Upper lobe of right lung (tissue), 1 donor: ENCODE data around the gene NT5C1B. TPM values are rescaled to one million over a fixed set of nuclear protein-coding genes. Genes with fewer than 3 reads are reported as not detected.
A peak's percentile ranks its signal among the peaks of the same experiment; 100 is the strongest.

ENCODE experiments used
- ATAC-seq: fragments of 200-7000 bp; cut with Tn5 transposase; one replicate; pipeline ENCODE4 v1.9.1; 2020; ENCODE audit warnings: mild to moderate bottlenecking, moderate library complexity
- DNase-seq: peaks from one replicate; pipeline ENCODE4 v3.0.0-alpha.2; 2020
- H3K27ac ChIP-seq: fragments of 200-600 bp; one replicate; pipeline ENCODE4 v1.8.0; 2022
- H3K27me3 ChIP-seq: fragments of 200-600 bp; one replicate; pipeline ENCODE4 v1.8.0; 2022; ENCODE audit warnings: mild to moderate bottlenecking
- H3K36me3 ChIP-seq: fragments of 200-600 bp; one replicate; pipeline ENCODE4 v1.8.0; 2022
- H3K4me1 ChIP-seq: fragments of 200-600 bp; one replicate; pipeline ENCODE4 v1.8.0; 2022
- H3K4me3 ChIP-seq: fragments of 200-600 bp; one replicate; pipeline ENCODE4 v1.8.0; 2022; ENCODE audit warnings: mild to moderate bottlenecking
- H3K9me3 ChIP-seq: fragments of 200-600 bp; one replicate; pipeline ENCODE4 v1.8.0; 2022
- intact Hi-C: fragments of 100-400 bp; cut with DNase I; formaldehyde crosslinking; loops from one replicate; pipeline ENCODE4 v1.11.0; 2022
- total RNA-seq: library from RNA; stranded (reverse); fragmentation: NEBNext Ultra II Directional; extraction: Animal tissue kit (Norgen Biotek cat#: 25700); gene quantifications from one replicate; pipeline ENCODE4 v1.2.1, GENCODE V29; 2021
- TF ChIP-seq, protein P1 (sequence below): fragments of 200-600 bp; IDR thresholded peaks from one replicate; pipeline ENCODE4 v1.8.0; 2022; ENCODE audit warnings: antibody characterized with exemption
- donor health status: DM: no; HTN: yes; CAD: no; lungs with severe emphysema.

NT5C1B gene
- total RNA-seq, 1 donor from 2014 or later: not detected

DNA sequence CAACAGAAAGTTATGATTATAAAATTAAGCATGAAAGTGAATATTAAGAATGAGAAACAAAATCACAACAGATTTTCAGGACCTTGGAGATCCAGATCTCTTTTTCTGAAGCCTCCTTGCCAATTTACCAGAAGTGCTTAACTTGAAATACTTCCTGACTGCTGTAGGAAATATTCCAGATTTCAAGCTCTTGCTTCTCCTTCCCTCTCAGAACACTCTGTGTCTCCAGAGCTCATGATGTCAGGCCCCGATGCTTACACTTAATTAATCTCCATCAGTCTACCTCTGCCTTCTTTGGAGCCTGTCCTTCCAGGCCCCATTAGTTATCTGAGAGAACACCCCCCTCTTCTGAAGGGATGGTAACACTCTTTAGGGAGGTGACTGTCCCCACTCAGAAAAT, 20.7 kb upstream of the NT5C1B start:
- H3K4me1 ChIP-seq: no peaks in the 10 kb centered on the region
- TF ChIP-seq, protein P1, sequence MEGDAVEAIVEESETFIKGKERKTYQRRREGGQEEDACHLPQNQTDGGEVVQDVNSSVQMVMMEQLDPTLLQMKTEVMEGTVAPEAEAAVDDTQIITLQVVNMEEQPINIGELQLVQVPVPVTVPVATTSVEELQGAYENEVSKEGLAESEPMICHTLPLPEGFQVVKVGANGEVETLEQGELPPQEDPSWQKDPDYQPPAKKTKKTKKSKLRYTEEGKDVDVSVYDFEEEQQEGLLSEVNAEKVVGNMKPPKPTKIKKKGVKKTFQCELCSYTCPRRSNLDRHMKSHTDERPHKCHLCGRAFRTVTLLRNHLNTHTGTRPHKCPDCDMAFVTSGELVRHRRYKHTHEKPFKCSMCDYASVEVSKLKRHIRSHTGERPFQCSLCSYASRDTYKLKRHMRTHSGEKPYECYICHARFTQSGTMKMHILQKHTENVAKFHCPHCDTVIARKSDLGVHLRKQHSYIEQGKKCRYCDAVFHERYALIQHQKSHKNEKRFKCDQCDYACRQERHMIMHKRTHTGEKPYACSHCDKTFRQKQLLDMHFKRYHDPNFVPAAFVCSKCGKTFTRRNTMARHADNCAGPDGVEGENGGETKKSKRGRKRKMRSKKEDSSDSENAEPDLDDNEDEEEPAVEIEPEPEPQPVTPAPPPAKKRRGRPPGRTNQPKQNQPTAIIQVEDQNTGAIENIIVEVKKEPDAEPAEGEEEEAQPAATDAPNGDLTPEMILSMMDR: no peak
- intact Hi-C loops: no loop called here
- H3K4me3 ChIP-seq: no peak overlapping the region
- no peak for DNase-seq
- no peaks in the 10 kb centered on the region for H3K27me3 ChIP-seq
- no peak overlapping the region for H3K27ac ChIP-seq
- no peaks in the 10 kb centered on the region for H3K36me3 ChIP-seq
- peak; percentile 28 for ATAC-seq
- no peaks in the 10 kb centered on the region for H3K9me3 ChIP-seq

DNA sequence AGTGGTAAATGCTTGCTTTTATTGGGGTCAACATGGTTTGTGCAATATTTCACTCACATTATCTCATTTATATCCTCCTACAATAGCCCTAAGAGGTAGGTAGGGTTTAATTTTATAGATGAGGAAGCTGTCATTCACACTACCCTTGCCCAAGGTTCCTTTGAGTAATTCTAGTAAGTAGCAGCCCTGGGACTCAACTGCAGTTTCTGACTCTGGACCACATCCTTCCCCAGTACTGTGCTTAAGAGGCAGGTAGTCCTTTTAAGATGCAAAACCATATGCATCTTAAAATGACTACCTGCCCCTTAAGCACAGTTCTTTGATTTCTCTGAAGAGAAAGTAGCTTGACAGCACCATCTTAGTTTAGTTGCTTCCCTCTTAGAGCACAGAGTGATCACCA, 15.7 kb upstream of the NT5C1B start:
- TF ChIP-seq, protein P1: no peak
- DNase-seq (no peak), ATAC-seq (no peak)
- no peak overlapping the region for H3K27ac ChIP-seq
- no peaks in the 10 kb centered on the region for H3K9me3 ChIP-seq
- intact Hi-C loops: no loop called here
- no peaks in the 10 kb centered on the region for H3K36me3 ChIP-seq
- no peak overlapping the region for H3K4me3 ChIP-seq
- H3K4me1 ChIP-seq: no peaks in the 10 kb centered on the region
- H3K27me3 ChIP-seq: no peaks in the 10 kb centered on the region

GRCh38 chr2:18604531-18604885, 15.1 kb upstream of the NT5C1B start:
- H3K4me1 ChIP-seq: no peaks in the 10 kb centered on the region
- no peak for ATAC-seq
- H3K36me3 ChIP-seq: no peaks in the 10 kb centered on the region
- H3K9me3 ChIP-seq: no peaks in the 10 kb centered on the region
- H3K27ac ChIP-seq: no peak overlapping the region
- H3K4me3 ChIP-seq: no peak overlapping the region
- no peaks in the 10 kb centered on the region for H3K27me3 ChIP-seq
- DNase-seq: no peak
- intact Hi-C loops: no loop called here
- TF ChIP-seq, protein P1: no peak

DNA sequence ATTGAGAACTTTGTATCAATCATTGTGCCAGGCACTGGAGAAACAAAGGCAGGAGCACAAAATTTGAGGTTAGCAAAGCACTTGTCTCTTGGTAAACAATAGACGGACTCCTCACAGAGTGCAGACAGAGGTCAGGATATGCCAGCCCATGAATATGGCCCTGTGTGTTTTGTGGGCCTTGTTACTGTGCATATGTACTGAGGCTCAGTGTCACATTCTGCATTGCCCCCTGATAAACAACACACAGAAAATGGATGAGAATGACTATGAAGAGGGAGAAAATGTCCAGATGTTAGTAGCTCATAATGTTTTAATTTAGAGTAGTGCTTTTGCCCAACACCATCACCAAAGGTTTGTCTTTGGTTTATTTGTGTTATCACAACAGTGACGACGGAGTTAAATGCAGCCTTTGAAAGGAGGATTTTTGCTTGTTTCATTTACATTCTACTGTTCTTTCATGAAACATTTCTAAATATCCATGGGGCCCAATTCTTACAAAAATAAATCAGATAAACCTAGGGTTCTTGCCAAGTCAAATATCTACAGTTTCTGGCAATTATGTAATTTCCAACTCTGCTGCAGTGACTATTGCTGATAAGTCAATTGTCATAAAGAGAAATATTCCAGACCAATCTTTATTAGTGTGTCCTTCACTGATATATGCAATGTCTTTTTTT, 14.6 kb upstream of the NT5C1B start:
- no peaks in the 10 kb centered on the region for H3K36me3 ChIP-seq
- TF ChIP-seq, protein P1: no peak

GRCh38 chr2:18602298-18602697, 12.9 kb upstream of the NT5C1B start:
- TF ChIP-seq, protein P1: no peak
- H3K4me1 ChIP-seq: no peaks in the 10 kb centered on the region
- H3K4me3 ChIP-seq: no peak overlapping the region
- DNase-seq: no peak
- no peaks in the 10 kb centered on the region for H3K36me3 ChIP-seq
- no peaks in the 10 kb centered on the region for H3K27me3 ChIP-seq
- ATAC-seq: no peak
- no peaks in the 10 kb centered on the region for H3K9me3 ChIP-seq
- no peak overlapping the region for H3K27ac ChIP-seq
- intact Hi-C loops: no loop called here

More for the DNA sequence above, 14.6 kb upstream of the NT5C1B start:
- ATAC-seq (no peak), DNase-seq (no peak)
- H3K4me1 ChIP-seq: no peaks in the 10 kb centered on the region
- intact Hi-C loops: no loop called here
- H3K27me3 ChIP-seq: no peaks in the 10 kb centered on the region
- no peak overlapping the region for H3K4me3 ChIP-seq
- no peak overlapping the region for H3K27ac ChIP-seq
- no peaks in the 10 kb centered on the region for H3K9me3 ChIP-seq

GRCh38 chr2:18600255-18600613, 10.9 kb upstream of the NT5C1B start:
- DNase-seq (no peak), ATAC-seq (no peak)
- no peaks in the 10 kb centered on the region for H3K9me3 ChIP-seq
- H3K27me3 ChIP-seq: no peaks in the 10 kb centered on the region
- H3K4me3 ChIP-seq: no peak overlapping the region
- no peaks in the 10 kb centered on the region for H3K4me1 ChIP-seq
- TF ChIP-seq, protein P1: no peak
- H3K36me3 ChIP-seq: no peaks in the 10 kb centered on the region
- no peak overlapping the region for H3K27ac ChIP-seq
- intact Hi-C loops: no loop called here
